Measurements from ENCODE around the gene ONECUT3. TPM values are rescaled to one million over a fixed set of nuclear protein-coding genes. Genes with fewer than 3 reads are reported as not detected.

Gene ONECUT3
- total RNA-seq, 4 donors from 2014 or later = not detected

DNA sequence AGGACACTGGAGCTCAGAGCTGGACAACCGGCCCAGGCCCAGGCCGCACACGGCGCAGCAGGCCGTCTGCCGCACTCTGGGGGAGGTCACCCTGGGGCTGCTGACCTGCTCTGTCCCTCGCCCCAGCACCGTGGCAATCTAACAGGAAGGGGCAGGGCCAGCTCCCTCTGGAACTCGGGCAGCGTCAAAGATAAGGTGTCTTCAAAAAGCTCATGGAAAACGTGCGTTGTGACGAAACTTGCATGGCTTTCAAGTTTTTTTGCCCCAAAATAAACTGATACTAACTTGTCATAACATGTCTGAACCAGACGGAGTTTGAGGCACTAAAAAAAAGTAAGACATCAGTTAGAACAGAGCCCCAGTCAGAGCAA lies 70.9 kb downstream of the ONECUT3 start:
- no peak overlapping the region for H3K4me3 ChIP-seq

DNA sequence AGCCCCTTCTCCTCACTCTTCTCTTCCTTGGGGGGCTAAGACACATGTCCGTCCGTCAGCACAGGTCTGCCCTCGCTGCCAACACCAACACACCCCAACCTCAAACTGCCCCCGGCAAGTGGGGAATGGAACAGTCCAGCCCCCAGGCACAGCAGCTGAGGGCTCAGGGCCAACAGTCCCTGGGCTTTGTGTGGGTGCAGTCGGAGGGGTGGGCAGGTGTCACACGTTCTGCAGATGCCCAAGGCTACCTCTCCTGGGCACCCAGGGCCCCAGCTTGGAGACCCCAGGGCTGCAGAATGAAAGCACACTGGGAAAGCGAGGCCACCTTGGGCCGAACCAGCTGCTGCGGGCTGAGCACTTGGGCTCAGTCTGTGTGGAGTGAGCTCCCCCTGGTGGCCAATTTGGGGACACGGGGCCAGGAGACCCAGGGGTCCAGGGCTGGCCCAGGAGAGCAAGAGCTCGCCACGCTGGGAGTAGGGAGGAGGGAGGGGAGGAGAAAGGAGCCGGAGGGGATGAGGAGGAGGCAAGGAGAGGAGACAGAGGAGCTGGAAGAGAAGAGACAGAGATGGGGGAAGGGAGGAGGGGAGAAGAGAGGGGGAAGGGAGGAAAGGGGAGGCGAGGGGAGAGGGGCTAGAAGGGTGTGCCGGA lies 72.7 kb downstream of the ONECUT3 start:
- Histone ChIP-seq H3K4me1 (peaks cover 0 to 17% (median 5%) of the 10 kb centered on the region in 4 donors), H3K36me3 (peaks cover 0 to 94% (median 24%) of the 10 kb centered on the region in 3 donors), H3K27ac (peak overlapping the region in 1 of 4 donors; percentile 30), H3K4me3 (no peak overlapping the region), H3K27me3 (no peaks in the 10 kb centered on the region), H3K9me3 (no peaks in the 10 kb centered on the region)
- TF ChIP-seq, protein P1, sequence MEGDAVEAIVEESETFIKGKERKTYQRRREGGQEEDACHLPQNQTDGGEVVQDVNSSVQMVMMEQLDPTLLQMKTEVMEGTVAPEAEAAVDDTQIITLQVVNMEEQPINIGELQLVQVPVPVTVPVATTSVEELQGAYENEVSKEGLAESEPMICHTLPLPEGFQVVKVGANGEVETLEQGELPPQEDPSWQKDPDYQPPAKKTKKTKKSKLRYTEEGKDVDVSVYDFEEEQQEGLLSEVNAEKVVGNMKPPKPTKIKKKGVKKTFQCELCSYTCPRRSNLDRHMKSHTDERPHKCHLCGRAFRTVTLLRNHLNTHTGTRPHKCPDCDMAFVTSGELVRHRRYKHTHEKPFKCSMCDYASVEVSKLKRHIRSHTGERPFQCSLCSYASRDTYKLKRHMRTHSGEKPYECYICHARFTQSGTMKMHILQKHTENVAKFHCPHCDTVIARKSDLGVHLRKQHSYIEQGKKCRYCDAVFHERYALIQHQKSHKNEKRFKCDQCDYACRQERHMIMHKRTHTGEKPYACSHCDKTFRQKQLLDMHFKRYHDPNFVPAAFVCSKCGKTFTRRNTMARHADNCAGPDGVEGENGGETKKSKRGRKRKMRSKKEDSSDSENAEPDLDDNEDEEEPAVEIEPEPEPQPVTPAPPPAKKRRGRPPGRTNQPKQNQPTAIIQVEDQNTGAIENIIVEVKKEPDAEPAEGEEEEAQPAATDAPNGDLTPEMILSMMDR (IDR thresholded peaks at IDR 0.05) = peak; percentile 85 to 96 (median 92)
- TF ChIP-seq EP300 (IDR thresholded peaks at IDR 0.05) = no peak
- DNase-seq (ENCODE audit: low spot score in 2 of 2) = peak; percentile 64 to 79
- 28 to 29% methylated on average over 15 of the region's 15 CpGs for WGBS, 2 donors

More for the DNA sequence above, 70.9 kb downstream of the ONECUT3 start:
- Histone ChIP-seq H3K27me3 (no peaks in the 10 kb centered on the region), H3K27ac (no peak overlapping the region), H3K36me3 (peaks cover 0 to 97% (median 38%) of the 10 kb centered on the region in 3 donors), H3K4me1 (peaks cover 0 to 17% (median 5%) of the 10 kb centered on the region in 4 donors), H3K9me3 (no peaks in the 10 kb centered on the region)
- WGBS, 2 donors = 84 to 85% methylated on average over 14 of the region's 14 CpGs
- DNase-seq (ENCODE audit: low spot score in 2 of 2) = no peak
- TF ChIP-seq POLR2A (IDR thresholded peaks at IDR 0.05) = no peak
- TF ChIP-seq, protein P1 (IDR thresholded peaks at IDR 0.05) = no peak
- no peak for TF ChIP-seq EP300 (IDR thresholded peaks at IDR 0.05)

DNA sequence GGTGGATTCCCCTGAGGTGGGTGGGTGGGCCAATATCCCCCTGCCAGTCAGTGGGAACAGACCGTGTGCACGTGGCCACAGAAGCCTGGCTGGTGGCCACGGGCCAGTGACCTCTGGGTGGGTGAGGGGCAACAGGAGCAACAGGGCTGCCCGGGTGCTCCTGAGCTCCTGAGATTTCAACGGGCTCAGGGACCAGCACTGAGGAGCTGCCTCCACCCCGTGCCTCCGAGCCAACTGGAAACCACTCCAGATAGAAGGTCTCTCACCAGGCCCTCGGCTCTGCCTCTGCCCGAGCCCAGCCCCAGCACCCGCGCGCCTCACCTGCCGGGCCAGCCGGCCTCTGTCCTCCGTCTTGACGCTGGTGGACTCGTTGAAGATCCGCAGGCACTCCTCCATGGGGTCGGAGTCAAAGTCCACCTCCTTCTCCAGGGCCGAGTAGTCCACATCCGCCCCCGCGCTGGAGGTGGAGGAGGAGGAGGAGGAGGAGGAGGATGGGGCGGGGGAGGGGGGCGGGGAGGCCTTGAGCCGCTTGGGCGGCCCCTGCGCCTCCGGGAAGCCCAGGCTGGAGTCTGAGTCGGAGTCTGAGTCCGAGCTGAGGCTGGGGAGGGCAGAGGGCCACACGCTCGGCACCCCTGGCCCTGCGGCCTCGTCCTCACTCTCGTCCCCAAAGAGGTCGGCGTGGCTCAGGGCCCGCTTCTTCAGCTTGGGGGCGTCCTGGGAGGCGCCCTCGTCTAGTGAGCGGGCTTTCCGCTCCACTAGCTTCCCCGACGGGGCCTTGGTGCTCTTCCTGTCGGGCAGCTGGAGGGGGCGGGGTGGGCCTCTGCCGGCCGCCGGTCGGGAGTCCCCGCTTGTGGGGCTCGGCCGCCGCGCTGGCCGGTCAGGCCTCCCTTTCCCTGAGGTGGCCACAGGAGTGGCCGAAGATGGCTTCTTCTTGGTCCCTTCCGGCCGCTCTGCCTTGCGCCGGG lies 73.5 kb downstream of the ONECUT3 start:
- Histone ChIP-seq H3K4me1 (peaks cover 0 to 18% (median 5%) of the 10 kb centered on the region in 4 donors), H3K27me3 (no peaks in the 10 kb centered on the region), H3K9me3 (no peaks in the 10 kb centered on the region), H3K27ac (peak overlapping the region in 1 of 4 donors; percentile 30), H3K4me3 (no peak overlapping the region), H3K36me3 (peaks cover 0 to 91% (median 17%) of the 10 kb centered on the region in 3 donors)
- DNase-seq (ENCODE audit: low spot score in 2 of 2) = no peak
- 61 to 65% methylated on average over 54 to 58 of the region's 63 CpGs for WGBS, 2 donors
- TF ChIP-seq POLR2A (IDR thresholded peaks at IDR 0.05) (no peak), EP300 (IDR thresholded peaks at IDR 0.05) (no peak)
- TF ChIP-seq, protein P1 (IDR thresholded peaks at IDR 0.05) = no peak

DNA sequence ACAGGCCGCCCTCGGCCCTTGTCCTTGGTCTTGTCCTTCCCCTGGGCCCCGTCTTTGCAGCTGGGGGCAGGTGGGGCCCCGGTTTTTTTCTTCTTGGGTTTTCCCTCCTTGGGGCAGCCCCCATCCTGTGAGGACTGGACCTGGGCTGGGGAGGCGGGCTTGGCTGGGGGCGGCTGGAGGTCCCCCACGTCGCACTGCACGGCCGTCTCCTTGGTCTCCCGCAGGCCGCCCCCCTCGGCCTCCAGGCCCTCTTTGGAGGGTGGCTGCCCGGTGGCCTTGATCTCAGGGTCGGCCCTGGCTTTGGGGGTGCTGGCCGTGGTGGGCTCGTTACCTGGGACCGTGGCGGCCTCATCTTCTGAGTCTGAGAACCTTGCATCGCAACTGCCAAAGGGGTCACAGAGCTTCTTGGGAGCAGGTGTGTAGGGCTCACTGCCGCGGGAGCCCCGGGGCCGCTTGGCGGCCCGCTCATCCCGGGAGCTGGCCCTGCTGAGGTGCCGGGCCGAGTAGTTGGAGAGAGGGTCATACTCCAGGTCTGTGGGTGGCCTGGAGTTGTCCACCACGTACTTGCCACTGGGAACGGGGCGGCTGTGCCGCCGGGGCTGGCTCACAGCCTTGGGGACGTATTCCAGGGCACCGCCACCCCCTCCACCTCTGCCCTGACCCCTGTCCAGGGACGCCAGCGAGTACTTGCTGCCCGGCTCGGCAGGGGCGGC lies 74.4 kb downstream of the ONECUT3 start:
- no peak for DNase-seq (ENCODE audit: low spot score in 2 of 2)
- Histone ChIP-seq H3K27me3 (no peaks in the 10 kb centered on the region), H3K9me3 (no peaks in the 10 kb centered on the region), H3K4me3 (no peak overlapping the region), H3K36me3 (peaks cover 0 to 89% (median 14%) of the 10 kb centered on the region in 3 donors), H3K4me1 (peaks cover 0 to 25% (median 5%) of the 10 kb centered on the region in 4 donors), H3K27ac (no peak overlapping the region)
- TF ChIP-seq EP300 (IDR thresholded peaks at IDR 0.05) (no peak), POLR2A (IDR thresholded peaks at IDR 0.05) (no peak)
- TF ChIP-seq, protein P1 (IDR thresholded peaks at IDR 0.05) = no peak
- 83 to 84% methylated on average over 15 to 26 of the region's 41 CpGs for WGBS, 2 donors
